ENCODE results near the gene ELOVL2.

GRCh38 chr6:11027565-11028110, 16.5 kb downstream of the ELOVL2 start:
- TF ChIP-seq CTCF (IDR thresholded peaks at IDR 0.05; ENCODE audit: poor library complexity) (no peak), EZH2phosphoT487 (IDR thresholded peaks at IDR 0.05; ENCODE audit: low read depth, severe bottlenecking, unreplicated experiment) (no peak)

All from hepatocyte (in vitro differentiated cells).